Breast epithelium (tissue), 4 donors: ENCODE results near the gene EIF4G3. TPM values are rescaled to one million over a fixed set of nuclear protein-coding genes. Genes with fewer than 3 reads are reported as not detected.
A peak's percentile ranks its signal among the peaks of the same experiment; 100 is the strongest.
"Not testable (repeated sequence)": the region's sequence is repeated elsewhere in the genome, so short reads cannot be mapped to it uniquely, and the experiment has no call there.

ENCODE experiments used
- DNase-seq, 2 donors: peaks; one replicate each; pipeline ENCODE4 v3.0.0-alpha.2; 2019; ENCODE audit warnings: low spot score in 2 of 2
- H3K27ac ChIP-seq, 2 donors: fragments of 200-600 bp; sonication (generic) in 1 of 2; one replicate each; pipeline ENCODE4 v1.5.1; 2016 to 2019; ENCODE audit warnings: mild to moderate bottlenecking in 1 of 2
- H3K27me3 ChIP-seq, 2 donors: fragments of 200-600 bp; sonication (generic) in 1 of 2; one replicate each; pipeline versions ENCODE4 v1.5.1 to v1.6.0; 2017 to 2019; ENCODE audit warnings: control low read depth in 1 of 2, mild to moderate bottlenecking in 1 of 2
- H3K36me3 ChIP-seq: fragments of 200-600 bp; one replicate; pipeline ENCODE4 v1.5.1; 2019
- H3K4me1 ChIP-seq, 2 donors: fragments of 200-600 bp; sonication (generic); one replicate each; pipeline ENCODE4 v1.5.1; 2016 to 2019; ENCODE audit warnings: control low read depth in 1 of 2
- H3K4me3 ChIP-seq, 3 donors: fragments of 200-600 bp; sonication (generic); 1 replicate in 2 of 3; 2 replicates in 1 of 3; pipeline ENCODE4 v1.5.1; 2016 to 2019; ENCODE audit warnings: mild to moderate bottlenecking in 3 of 3, moderate library complexity in 2 of 3
- H3K9me3 ChIP-seq, 2 donors: fragments of 200-600 bp; sonication (generic) in 1 of 2; one replicate each; pipeline ENCODE4 v1.5.1; 2016 to 2019; ENCODE audit warnings: control low read depth in 1 of 2
- CTCF ChIP-seq, 3 donors: fragments of 450-650 bp; IDR thresholded peaks; one replicate each; pipeline ENCODE4 v1.5.1; 2016 to 2017; ENCODE audit warnings: antibody characterized with exemption in 3 of 3, mild to moderate bottlenecking in 3 of 3, moderate library complexity in 3 of 3
- POLR2A ChIP-seq: fragments of 450-650 bp; IDR thresholded peaks from one replicate; pipeline ENCODE4 v1.6.1; 2016; ENCODE audit warnings: antibody characterized with exemption, mild to moderate bottlenecking, moderate library complexity
- POLR2AphosphoS5 ChIP-seq, 3 donors: sonication (generic); formaldehyde crosslinking; IDR thresholded peaks; one replicate each; pipeline ENCODE4 v1.6.1; 2017; ENCODE audit warnings: antibody characterized with exemption in 3 of 3
- intact Hi-C: fragments of 100-400 bp; cut with DNase I; formaldehyde crosslinking; loops from one replicate; pipeline ENCODE4 v1.15.1; 2023; ENCODE audit warnings: low total_unique reads
- total RNA-seq, 3 donors: library from RNA; depleted of rRNA; stranded (reverse); fragments of >200 nt; gene quantifications; one replicate each; pipeline ENCODE4 v1.1.0, GENCODE V29; 2016

The EIF4G3 gene
- total RNA-seq, 3 donors from 2014 or later: 37.8 to 52.4 (median 50.8) TPM

DNA sequence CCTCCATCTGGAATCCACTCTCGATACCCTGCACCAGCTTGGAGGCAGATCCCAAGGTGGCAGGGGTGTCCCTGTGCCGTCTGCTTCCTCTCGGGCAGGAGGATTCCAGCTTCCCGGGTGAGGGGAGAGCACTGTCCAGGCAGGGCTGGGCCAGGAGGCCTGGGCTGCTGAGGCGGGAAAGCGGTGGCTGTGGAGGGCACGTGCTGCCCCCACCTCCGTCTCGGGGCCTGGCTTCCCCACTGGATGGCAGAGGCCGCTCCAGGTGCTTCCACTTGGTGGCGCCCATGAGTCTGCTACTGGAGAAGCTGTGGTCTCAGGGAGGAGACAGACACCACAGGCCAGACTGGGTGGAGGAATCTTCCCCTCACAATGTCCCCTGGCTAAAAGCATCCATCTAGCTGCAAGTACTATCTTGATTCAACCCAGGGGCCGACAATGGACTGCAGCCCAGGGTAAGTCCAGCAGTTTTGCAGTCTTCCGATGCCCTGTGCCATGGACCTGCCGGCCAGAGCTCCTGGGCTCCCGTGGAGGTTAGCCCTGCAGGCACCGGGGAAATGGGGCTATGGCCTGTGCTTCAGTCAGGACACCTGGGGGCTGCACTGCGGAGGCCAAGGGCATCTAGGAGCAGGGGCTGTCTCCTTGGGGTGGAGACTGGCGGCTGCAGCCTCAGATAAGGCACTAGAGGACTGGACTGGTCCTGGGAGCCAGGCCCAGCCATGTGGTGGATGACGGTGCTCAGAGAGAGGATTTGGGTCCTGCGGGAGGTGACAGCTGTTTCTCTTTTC lies 41.3 kb upstream of the EIF4G3 start:
- peaks cover 11% of the 10 kb centered on the region for H3K36me3 ChIP-seq
- TF ChIP-seq POLR2A (no peak), POLR2AphosphoS5 (IDR thresholded peaks at IDR 0.05) (peak in 1 of 3 donors; percentile 14), CTCF (IDR thresholded peaks at IDR 0.05) (no peak)
- no peak overlapping the region for H3K27ac ChIP-seq
- H3K9me3 ChIP-seq: no peaks in the 10 kb centered on the region
- no peak overlapping the region for H3K4me3 ChIP-seq
- DNase-seq: no peak
- intact Hi-C loops: no loop called here
- no peaks in the 10 kb centered on the region for H3K27me3 ChIP-seq
- H3K4me1 ChIP-seq: no peaks in the 10 kb centered on the region

GRCh38 chr1:21216835-21217811 lies 40.4 kb upstream of the EIF4G3 start:
- H3K9me3 ChIP-seq: no peaks in the 10 kb centered on the region
- intact Hi-C loops: no loop called here
- no peak overlapping the region for H3K4me3 ChIP-seq
- H3K27me3 ChIP-seq: no peaks in the 10 kb centered on the region
- peak in 1 of 2 donors; percentile 62 for DNase-seq
- H3K4me1 ChIP-seq: no peaks in the 10 kb centered on the region
- peaks cover 8% of the 10 kb centered on the region for H3K36me3 ChIP-seq
- peak; percentile 54 to 70 (median 57) for TF ChIP-seq CTCF (IDR thresholded peaks at IDR 0.05)
- no peak for TF ChIP-seq POLR2A
- no peak for TF ChIP-seq POLR2AphosphoS5 (IDR thresholded peaks at IDR 0.05)
- no peak overlapping the region for H3K27ac ChIP-seq

DNA sequence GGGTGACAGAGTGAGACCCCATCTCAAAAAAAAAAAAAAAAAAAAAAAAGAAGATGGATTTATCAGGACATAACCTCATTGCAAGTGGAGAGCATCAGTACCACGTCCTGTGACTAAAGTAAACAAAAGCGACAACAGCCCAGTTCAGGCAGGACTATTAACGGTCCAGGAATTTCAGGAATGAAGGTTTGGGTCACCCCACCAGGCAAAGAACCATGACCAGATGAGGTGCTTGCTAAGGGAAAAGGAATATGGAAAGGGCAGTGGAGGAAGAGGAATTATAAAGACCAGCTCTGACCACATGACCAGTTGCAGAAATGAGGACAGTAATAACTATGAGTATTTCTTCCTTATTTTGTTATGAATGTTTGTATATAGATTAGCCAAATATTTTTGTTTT lies 35.4 kb upstream of the EIF4G3 start:
- Histone ChIP-seq H3K27ac (no peak overlapping the region), H3K4me1 (no peaks in the 10 kb centered on the region), H3K4me3 (no peak overlapping the region), H3K9me3 (no peaks in the 10 kb centered on the region), H3K36me3 (no peaks in the 10 kb centered on the region), H3K27me3 (no peaks in the 10 kb centered on the region)
- TF ChIP-seq POLR2AphosphoS5 (IDR thresholded peaks at IDR 0.05): no peak
- no peak for TF ChIP-seq CTCF (IDR thresholded peaks at IDR 0.05)
- TF ChIP-seq POLR2A: no peak
- intact Hi-C loops: no loop called here
- DNase-seq: no peak

- DNase-seq, intact Hi-C loops, H3K27me3 ChIP-seq, H3K27ac ChIP-seq, H3K36me3 ChIP-seq, H3K4me3 ChIP-seq, H3K4me1 ChIP-seq, H3K9me3 ChIP-seq: not testable (repeated sequence)
Measured at GRCh38 chr1:21208137-21208700, 31.5 kb upstream of the EIF4G3 start.

DNA sequence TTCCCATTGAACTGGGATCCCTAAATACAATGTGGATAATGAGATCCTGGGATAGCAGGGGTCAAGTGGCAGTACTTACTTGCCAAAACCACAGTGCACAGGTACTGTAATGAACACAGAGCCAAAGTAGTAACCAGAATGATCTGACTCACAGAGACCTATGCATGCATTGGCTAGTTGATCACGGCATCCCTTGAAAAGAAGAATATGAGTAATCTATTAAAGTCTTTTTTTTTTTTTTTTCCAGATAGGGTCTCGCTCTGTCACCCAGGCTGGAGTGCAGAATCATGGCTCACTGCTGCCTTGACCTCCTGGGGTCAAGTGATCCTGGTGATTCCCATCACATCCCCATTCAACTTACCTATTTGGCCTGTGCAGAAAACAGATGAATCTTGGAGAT lies 29.4 kb upstream of the EIF4G3 start:
- H3K27ac ChIP-seq: no peak overlapping the region
- no peaks in the 10 kb centered on the region for H3K9me3 ChIP-seq
- intact Hi-C loops: no loop called here
- no peak for DNase-seq
- H3K4me3 ChIP-seq: no peak overlapping the region
- no peaks in the 10 kb centered on the region for H3K36me3 ChIP-seq
- H3K4me1 ChIP-seq: no peaks in the 10 kb centered on the region
- H3K27me3 ChIP-seq: no peaks in the 10 kb centered on the region
- no peak for TF ChIP-seq POLR2AphosphoS5 (IDR thresholded peaks at IDR 0.05)
- no peak for TF ChIP-seq CTCF (IDR thresholded peaks at IDR 0.05)
- TF ChIP-seq POLR2A: no peak
